ENCODE results near the gene TNFAIP8. TPM values are rescaled to one million over a fixed set of nuclear protein-coding genes. Genes with fewer than 3 reads are reported as not detected.

TNFAIP8 gene
- polyA plus RNA-seq, 6 donors from 2014 or later: 224 to 432 (median 315) TPM

DNA sequence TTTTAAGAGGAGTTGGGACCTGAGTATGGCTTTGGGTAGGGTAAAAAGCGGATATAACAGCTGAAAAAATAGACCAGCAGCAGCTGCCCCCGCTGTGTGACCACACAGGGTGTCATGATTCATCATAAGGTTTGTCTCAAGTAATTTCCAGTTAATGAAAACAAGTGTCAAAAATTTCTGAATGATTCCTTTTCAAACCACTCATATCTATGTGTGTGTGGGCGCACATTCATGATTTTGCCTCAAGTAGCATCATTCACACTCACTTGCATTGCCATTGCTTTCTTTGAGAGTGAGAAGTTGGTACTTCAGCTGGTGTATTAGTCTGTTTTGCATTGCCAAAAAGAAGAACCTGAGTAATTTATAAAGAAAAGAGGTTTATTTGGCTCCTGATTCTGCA, 12.1 kb upstream of the TNFAIP8 start:
- H3K27me3 Mint-ChIP-seq: no peaks in the 10 kb centered on the region
- ATAC-seq (ENCODE audit: low read depth in 2 of 2): no peak
- no peaks in the 10 kb centered on the region for H3K36me3 Mint-ChIP-seq
- DNase-seq: no peak
- peak overlapping the region in 6 of 8 donors; percentile 18 to 73 (median 68) for H3K4me3 Mint-ChIP-seq
- H3K4me1 Mint-ChIP-seq: peaks cover 79 to 94% (median 88%) of the 10 kb centered on the region in 3 donors
- peak overlapping the region; percentile 42 to 97 (median 87) for H3K27ac Mint-ChIP-seq
- H3K9me3 Mint-ChIP-seq: peaks cover 0 to 4% (median 0%) of the 10 kb centered on the region in 7 donors

- Mint-ChIP-seq H3K36me3 (no peaks in the 10 kb centered on the region), H3K4me3 (peak overlapping the region in 5 of 8 donors; percentile 63 to 73 (median 69)), H3K27ac (peak overlapping the region; percentile 42 to 97 (median 89)), H3K9me3 (peaks cover 0 to 4% (median 0%) of the 10 kb centered on the region in 7 donors), H3K27me3 (no peaks in the 10 kb centered on the region), H3K4me1 (peaks cover 83 to 94% (median 91%) of the 10 kb centered on the region in 3 donors)
- DNase-seq (no peak), ATAC-seq (ENCODE audit: low read depth in 2 of 2) (no peak)
These were observed 11.6 kb upstream of the TNFAIP8 start for GRCh38 chr5:119344231-119344630.

GRCh38 chr5:119345861-119346260, 10.0 kb upstream of the TNFAIP8 start:
- ATAC-seq (ENCODE audit: low read depth in 2 of 2): no peak
- no peak for DNase-seq
- H3K4me3 Mint-ChIP-seq: peak overlapping the region; percentile 22 to 86 (median 73)
- peak overlapping the region; percentile 37 to 94 (median 80) for H3K27ac Mint-ChIP-seq
- H3K9me3 Mint-ChIP-seq: peaks cover 0 to 4% (median 0%) of the 10 kb centered on the region in 7 donors
- H3K27me3 Mint-ChIP-seq: no peaks in the 10 kb centered on the region
- H3K4me1 Mint-ChIP-seq: peaks cover 82 to 94% (median 92%) of the 10 kb centered on the region in 3 donors
- no peaks in the 10 kb centered on the region for H3K36me3 Mint-ChIP-seq

GRCh38 chr5:119346394-119346793, 9.4 kb upstream of the TNFAIP8 start:
- H3K4me1 Mint-ChIP-seq: peaks cover 79 to 93% (median 89%) of the 10 kb centered on the region in 3 donors
- DNase-seq (no peak), ATAC-seq (ENCODE audit: low read depth in 2 of 2) (no peak)
- H3K4me3 Mint-ChIP-seq: peak overlapping the region in 7 of 8 donors; percentile 22 to 82 (median 67)
- no peaks in the 10 kb centered on the region for H3K27me3 Mint-ChIP-seq
- H3K9me3 Mint-ChIP-seq: peaks cover 0 to 4% (median 0%) of the 10 kb centered on the region in 7 donors
- H3K27ac Mint-ChIP-seq: peak overlapping the region; percentile 37 to 94 (median 72)
- no peaks in the 10 kb centered on the region for H3K36me3 Mint-ChIP-seq

GRCh38 chr5:119347574-119347973, 8.2 kb upstream of the TNFAIP8 start:
- no peak for ATAC-seq (ENCODE audit: low read depth in 2 of 2)
- no peaks in the 10 kb centered on the region for H3K27me3 Mint-ChIP-seq
- H3K9me3 Mint-ChIP-seq: peaks cover 0 to 4% (median 0%) of the 10 kb centered on the region in 7 donors
- peak overlapping the region in 6 of 8 donors; percentile 51 to 80 (median 71) for H3K4me3 Mint-ChIP-seq
- peaks cover 0 to 2% of the 10 kb centered on the region in 2 donors for H3K36me3 Mint-ChIP-seq
- peaks cover 77 to 91% (median 86%) of the 10 kb centered on the region in 3 donors for H3K4me1 Mint-ChIP-seq
- no peak for DNase-seq
- peak overlapping the region in 5 of 6 donors; percentile 6 to 87 (median 57) for H3K27ac Mint-ChIP-seq

DNA sequence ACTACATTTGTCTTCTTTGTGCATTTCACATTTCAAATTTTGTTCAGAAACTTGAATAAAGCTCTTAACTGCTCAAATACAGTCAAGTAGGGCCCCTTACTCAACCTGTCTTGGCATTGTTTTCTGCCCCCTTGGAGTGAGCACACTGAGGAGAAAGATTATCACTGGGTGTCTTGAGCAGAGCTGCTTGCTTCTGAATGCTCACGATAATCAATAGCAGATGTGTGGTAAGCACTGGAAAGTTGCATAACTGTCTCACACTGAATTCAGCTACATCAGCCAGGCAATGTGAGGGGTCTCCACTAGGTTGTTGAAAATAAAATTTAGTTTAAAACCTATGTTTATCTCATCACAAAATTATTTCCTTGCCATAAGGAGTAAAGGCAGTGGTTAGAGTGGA, 7.8 kb upstream of the TNFAIP8 start:
- DNase-seq (no peak), ATAC-seq (ENCODE audit: low read depth in 2 of 2) (no peak)
- H3K9me3 Mint-ChIP-seq: peaks cover 0 to 4% (median 0%) of the 10 kb centered on the region in 7 donors
- peaks cover 79 to 91% (median 87%) of the 10 kb centered on the region in 3 donors for H3K4me1 Mint-ChIP-seq
- H3K27ac Mint-ChIP-seq: peak overlapping the region in 5 of 6 donors; percentile 52 to 89 (median 85)
- H3K27me3 Mint-ChIP-seq: no peaks in the 10 kb centered on the region
- peaks cover 0 to 6% of the 10 kb centered on the region in 2 donors for H3K36me3 Mint-ChIP-seq
- peak overlapping the region in 6 of 8 donors; percentile 25 to 80 (median 69) for H3K4me3 Mint-ChIP-seq

DNA sequence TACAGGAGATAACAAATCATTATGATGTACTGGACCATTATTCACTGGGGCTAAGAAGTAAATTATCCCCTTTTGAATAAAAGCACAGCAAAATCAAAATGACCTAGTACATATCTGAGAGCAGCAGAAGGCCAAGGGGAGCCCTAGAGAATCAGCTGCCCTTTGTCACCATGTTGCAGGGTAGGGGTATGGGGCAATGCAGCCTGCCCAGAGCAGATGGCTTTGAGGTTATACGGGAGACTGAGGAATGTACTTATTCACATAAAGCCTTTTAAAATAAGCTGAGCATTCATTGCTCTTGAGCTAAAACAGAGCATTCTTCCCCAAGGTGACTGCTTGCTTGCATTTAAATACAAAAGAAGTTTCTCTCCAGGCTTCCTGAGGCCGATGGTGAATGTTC, 2.6 kb upstream of the TNFAIP8 start:
- peaks cover 0 to 10% of the 10 kb centered on the region in 2 donors for H3K36me3 Mint-ChIP-seq
- peak overlapping the region; percentile 63 to 100 (median 93) for H3K4me3 Mint-ChIP-seq
- no peaks in the 10 kb centered on the region for H3K9me3 Mint-ChIP-seq
- peaks cover 69 to 78% (median 75%) of the 10 kb centered on the region in 3 donors for H3K4me1 Mint-ChIP-seq
- no peaks in the 10 kb centered on the region for H3K27me3 Mint-ChIP-seq
- H3K27ac Mint-ChIP-seq: peak overlapping the region; percentile 87 to 96 (median 93)
- ATAC-seq (ENCODE audit: low read depth in 2 of 2) (no peak), DNase-seq (no peak)

- peak overlapping the region; percentile 87 to 96 (median 93) for H3K27ac Mint-ChIP-seq
- peak in 1 of 2 donors; percentile 17 for ATAC-seq (ENCODE audit: low read depth in 2 of 2)
- no peaks in the 10 kb centered on the region for H3K9me3 Mint-ChIP-seq
- H3K4me1 Mint-ChIP-seq: peaks cover 71 to 78% (median 75%) of the 10 kb centered on the region in 3 donors
- peaks cover 0 to 10% of the 10 kb centered on the region in 2 donors for H3K36me3 Mint-ChIP-seq
- peak overlapping the region; percentile 88 to 100 (median 94) for H3K4me3 Mint-ChIP-seq
- no peak for DNase-seq
- H3K27me3 Mint-ChIP-seq: no peaks in the 10 kb centered on the region
These were observed 2.0 kb upstream of the TNFAIP8 start for GRCh38 chr5:119353686-119354366.

DNA sequence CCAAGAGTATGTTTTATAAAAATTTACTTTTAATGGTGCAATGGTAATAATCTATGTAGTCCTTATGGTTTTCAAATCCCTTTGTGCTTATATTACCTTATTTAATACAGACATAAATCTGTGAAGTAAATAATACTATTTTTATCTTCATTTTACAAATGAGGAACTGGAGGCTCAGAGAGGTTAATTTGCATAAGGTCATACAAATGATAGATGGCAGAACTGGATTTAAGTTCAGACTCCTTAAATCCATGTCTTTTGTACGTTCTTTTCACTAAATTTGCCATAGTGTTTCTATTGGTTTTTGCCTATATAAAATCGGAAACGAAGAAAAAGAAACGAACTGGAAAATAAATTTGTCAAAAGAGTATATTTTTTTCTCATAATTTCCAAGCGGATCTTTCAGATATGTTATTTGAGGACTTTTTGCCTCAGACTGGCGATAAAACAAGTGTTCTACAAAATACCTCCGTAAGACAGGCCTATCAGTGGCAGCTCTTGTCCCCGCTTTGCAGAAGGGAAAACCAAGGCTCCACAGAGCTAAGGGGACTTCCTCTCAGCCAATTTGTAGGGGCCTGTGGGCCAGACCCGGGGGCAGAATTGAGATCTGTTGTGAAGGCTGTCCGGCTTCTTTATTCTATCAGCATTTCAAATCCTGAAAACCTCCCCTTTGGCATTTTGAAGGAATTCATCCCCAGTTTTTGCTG, 1.1 kb upstream of the TNFAIP8 start:
- ATAC-seq (ENCODE audit: low read depth in 2 of 2): peak; percentile 24 to 26
- H3K36me3 Mint-ChIP-seq: peaks cover 0 to 10% of the 10 kb centered on the region in 2 donors
- H3K4me1 Mint-ChIP-seq: peaks cover 72 to 78% (median 75%) of the 10 kb centered on the region in 3 donors
- no peaks in the 10 kb centered on the region for H3K9me3 Mint-ChIP-seq
- peak overlapping the region; percentile 24 to 96 (median 90) for H3K27ac Mint-ChIP-seq
- peak overlapping the region; percentile 88 to 100 (median 94) for H3K4me3 Mint-ChIP-seq
- H3K27me3 Mint-ChIP-seq: no peaks in the 10 kb centered on the region
- no peak for DNase-seq

DNA sequence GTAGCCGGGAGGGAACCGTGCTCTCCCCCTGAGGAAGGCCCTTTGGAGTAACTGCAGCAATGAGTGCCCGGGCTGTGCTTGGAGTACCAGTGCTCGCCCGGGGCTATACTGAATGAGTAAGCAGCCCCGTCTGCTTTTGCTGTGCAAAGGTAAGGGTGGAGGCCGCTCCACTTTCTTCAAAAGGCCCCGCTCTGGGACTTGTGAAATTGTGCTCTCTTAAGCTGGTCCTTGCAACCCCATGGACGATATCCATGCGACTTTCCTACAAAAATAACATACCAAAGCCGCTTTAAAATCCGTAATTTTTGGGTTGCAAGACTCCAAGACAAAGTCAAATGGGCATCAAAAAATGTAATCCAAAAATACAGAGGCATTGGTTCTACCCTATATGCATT, 578 bp upstream of the TNFAIP8 start:
- Mint-ChIP-seq H3K4me1 (peaks cover 72 to 78% (median 74%) of the 10 kb centered on the region in 3 donors), H3K36me3 (peaks cover 0 to 10% of the 10 kb centered on the region in 2 donors), H3K27ac (peak overlapping the region; percentile 24 to 96 (median 90)), H3K9me3 (no peaks in the 10 kb centered on the region), H3K27me3 (no peaks in the 10 kb centered on the region), H3K4me3 (peak overlapping the region; percentile 88 to 100 (median 94))
- ATAC-seq (ENCODE audit: low read depth in 2 of 2) (no peak), DNase-seq (no peak)

DNA sequence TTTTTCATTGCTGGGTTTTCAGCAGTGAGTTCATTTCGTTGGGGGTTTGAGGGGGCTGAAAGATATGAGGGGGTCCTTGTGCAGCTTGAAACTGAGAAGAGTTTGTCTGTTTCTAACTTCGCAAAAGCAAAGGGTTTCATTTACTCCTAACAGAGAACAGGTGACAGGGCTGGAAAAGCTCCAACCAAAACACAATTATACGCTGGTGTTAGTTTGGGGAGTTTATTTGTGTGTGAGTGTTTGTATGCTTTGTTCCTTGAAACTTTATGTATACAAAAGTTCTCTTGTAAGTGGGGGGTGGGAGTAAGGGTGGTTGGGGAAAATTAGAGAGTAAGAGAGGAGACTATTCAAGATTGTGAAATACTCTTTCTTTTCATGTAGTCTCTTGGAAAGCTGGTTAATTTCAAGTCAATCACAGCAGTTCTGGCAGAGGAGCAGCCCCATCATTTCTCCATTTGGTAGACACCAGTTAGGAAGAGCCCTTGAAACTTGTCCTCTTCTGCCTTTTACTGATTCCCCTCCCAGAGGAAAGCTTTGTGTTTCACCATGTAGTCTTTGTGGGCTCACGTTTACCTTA, 881 bp downstream of the TNFAIP8 start:
- Mint-ChIP-seq H3K4me1 (peaks cover 78 to 79% (median 79%) of the 10 kb centered on the region in 3 donors), H3K27me3 (no peaks in the 10 kb centered on the region), H3K27ac (peak overlapping the region; percentile 81 to 96 (median 94)), H3K9me3 (no peaks in the 10 kb centered on the region), H3K4me3 (peak overlapping the region; percentile 88 to 100 (median 94)), H3K36me3 (peaks cover 1 to 19% of the 10 kb centered on the region in 2 donors)
- no peak for DNase-seq
- no peak for ATAC-seq (ENCODE audit: low read depth in 2 of 2)

DNA sequence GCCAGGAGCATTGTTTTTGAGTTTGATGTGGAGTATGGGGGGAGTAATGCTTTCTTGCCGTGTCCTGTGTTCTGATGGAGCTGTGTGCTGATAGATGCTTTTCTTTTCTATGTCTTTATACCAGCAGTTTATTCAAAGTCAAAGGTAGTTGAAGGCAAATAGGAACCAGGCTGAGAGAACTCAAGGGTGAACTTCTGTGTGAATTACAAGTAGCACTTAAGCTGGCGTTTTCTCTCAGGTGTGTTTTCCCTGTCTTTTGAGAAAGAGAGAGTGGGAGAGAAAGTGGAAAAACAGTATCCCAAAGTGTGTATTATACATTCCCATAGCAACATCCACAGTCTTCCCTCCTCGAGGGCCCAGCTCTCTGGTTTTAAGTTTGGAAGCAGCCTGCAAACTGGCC, 1.5 kb downstream of the TNFAIP8 start:
- Mint-ChIP-seq H3K4me1 (peaks cover 79% of the 10 kb centered on the region in 3 donors), H3K9me3 (no peaks in the 10 kb centered on the region), H3K36me3 (peaks cover 7 to 19% of the 10 kb centered on the region in 2 donors), H3K27ac (peak overlapping the region; percentile 81 to 96 (median 94)), H3K27me3 (no peaks in the 10 kb centered on the region), H3K4me3 (peak overlapping the region; percentile 88 to 100 (median 94))
- no peak for DNase-seq
- ATAC-seq (ENCODE audit: low read depth in 2 of 2): no peak

All from naive B cell (primary cell).